Hindlimb muscle (tissue), 1 donor: ENCODE results near the gene SMTN. TPM values are rescaled to one million over a fixed set of nuclear protein-coding genes. Genes with fewer than 3 reads are reported as not detected.
"Not testable (repeated sequence)": the region's sequence is repeated elsewhere in the genome, so short reads cannot be mapped to it uniquely, and the experiment has no call there.

Experiments
- DNase-seq: peaks from one replicate; pipeline ENCODE4 v3.0.0-alpha.2; 2013
- polyA plus RNA-seq: library from polyadenylated mRNA; unstranded; fragments of 120-200 nt; gene quantifications from one replicate; pipeline ENCODE4 v1.2.1, GENCODE V29; 2013; ENCODE audit not compliant: insufficient read length

Gene SMTN
- polyA plus RNA-seq, 1 donor = 287 TPM

GRCh38 chr22:31090217-31091085 lies 9.3 kb downstream of the SMTN start:
- DNase-seq = no peak

- DNase-seq = no peak
These were observed 10.2 kb downstream of the SMTN start for GRCh38 chr22:31091106-31091975.

- DNase-seq = no peak
These were observed 11.0 kb downstream of the SMTN start for GRCh38 chr22:31092161-31092560.

GRCh38 chr22:31093086-31093850 lies 12.2 kb downstream of the SMTN start:
- no peak for DNase-seq

GRCh38 chr22:31094021-31094551 lies 13.0 kb downstream of the SMTN start:
- no peak for DNase-seq

- DNase-seq = no peak
These were observed 13.6 kb downstream of the SMTN start for GRCh38 chr22:31094741-31095140.

- no peak for DNase-seq
These were observed 14.6 kb downstream of the SMTN start for GRCh38 chr22:31095637-31096249.

GRCh38 chr22:31096657-31097279 lies 15.7 kb downstream of the SMTN start:
- no peak for DNase-seq

GRCh38 chr22:31097539-31097938 lies 16.4 kb downstream of the SMTN start:
- DNase-seq = not testable (repeated sequence)

- DNase-seq = no peak
These were observed 17.0 kb downstream of the SMTN start for GRCh38 chr22:31097941-31098631.

GRCh38 chr22:31098632-31099110 lies 17.6 kb downstream of the SMTN start:
- no peak for DNase-seq

GRCh38 chr22:31099386-31099785 lies 18.3 kb downstream of the SMTN start:
- DNase-seq = no peak

- DNase-seq = no peak
These were observed 19.0 kb downstream of the SMTN start for GRCh38 chr22:31099841-31100761.

- no peak for DNase-seq
These were observed 19.8 kb downstream of the SMTN start for GRCh38 chr22:31100762-31101525.

GRCh38 chr22:31102441-31103081 lies 21.4 kb downstream of the SMTN start:
- no peak for DNase-seq

- DNase-seq = no peak
These were observed 22.0 kb downstream of the SMTN start for GRCh38 chr22:31103111-31103510.

- DNase-seq = no peak
These were observed 23.0 kb downstream of the SMTN start for GRCh38 chr22:31103899-31104694.
